Stimulated activated CD8-positive, alpha-beta memory T cell treated with anti-CD3 and anti-CD28 coated beads, Interleukin-7, amount 100 ng/mL, for 48 hours (primary cell): Measurements from ENCODE around the gene MMP15.
A peak's percentile ranks its signal among the peaks of the same experiment; 100 is the strongest.
"Not testable (repeated sequence)": the region's sequence is repeated elsewhere in the genome, so short reads cannot be mapped to it uniquely, and the experiment has no call there.

Experiments used
- DNase-seq, 2 donors: peaks; one replicate each; pipeline ENCODE4 v3.0.0-alpha.2; 2020; ENCODE audit warnings: low read depth in 1 of 2; ENCODE audit errors: extremely low read depth in 1 of 2

The MMP15 gene

GRCh38 chr16:58025351-58026138, at the start of gene MMP15:
Gene MMP15 (plus strand): TSS chr16:58025754. CDS start chr16:58026351, 597 bp downstream.
- peak; percentile 45 for DNase-seq

GRCh38 chr16:57976331-57976796, 49.2 kb upstream of the MMP15 start:
- DNase-seq = no peak

GRCh38 chr16:57977418-57978069, 48.0 kb upstream of the MMP15 start:
- DNase-seq = no peak

GRCh38 chr16:57978070-57978465, 47.5 kb upstream of the MMP15 start:
- DNase-seq = not testable (repeated sequence)

- no peak for DNase-seq
Observed at GRCh38 chr16:57979006-57979585, 46.5 kb upstream of the MMP15 start.

- no peak for DNase-seq
Observed at GRCh38 chr16:57981636-57982035, 43.9 kb upstream of the MMP15 start.

GRCh38 chr16:57982385-57982784, 43.2 kb upstream of the MMP15 start:
- DNase-seq = no peak

- peak; percentile 76 to 92 for DNase-seq
Observed at GRCh38 chr16:57984443-57985203, 40.9 kb upstream of the MMP15 start.

- DNase-seq = no peak
Observed at GRCh38 chr16:57985204-57986181, 40.1 kb upstream of the MMP15 start.

- DNase-seq = no peak
Observed at GRCh38 chr16:57986196-57986595, 39.4 kb upstream of the MMP15 start.

GRCh38 chr16:57987441-57988177, 37.9 kb upstream of the MMP15 start:
- DNase-seq = no peak

- no peak for DNase-seq
Observed at GRCh38 chr16:57988929-57989328, 36.6 kb upstream of the MMP15 start.

- DNase-seq = no peak
Observed at GRCh38 chr16:57991551-57992059, 33.9 kb upstream of the MMP15 start.

- DNase-seq = no peak
Observed at GRCh38 chr16:57992084-57992483, 33.5 kb upstream of the MMP15 start.

- no peak for DNase-seq
Observed at GRCh38 chr16:57993438-57993837, 32.1 kb upstream of the MMP15 start.

- DNase-seq = no peak
Observed at GRCh38 chr16:57993897-57994296, 31.7 kb upstream of the MMP15 start.

- DNase-seq = no peak
Observed at GRCh38 chr16:57994361-57994760, 31.2 kb upstream of the MMP15 start.

GRCh38 chr16:57994778-57995177, 30.8 kb upstream of the MMP15 start:
- DNase-seq = no peak
